A549 (cell line): ENCODE results near the gene ALG8. TPM values are rescaled to one million over a fixed set of nuclear protein-coding genes. Genes with fewer than 3 reads are reported as not detected.

Experiments used
- ATAC-seq, 2 experiments: fragments of 200-7000 bp in 1 of 2; fragments of >200 bp in 1 of 2; cut with Nextera tagmentation in 1 of 2; cut with Tn5 transposase in 1 of 2; 3 replicates each; pipeline versions ENCODE4 v1.8.0 to v1.9.1; 2018 to 2020; ENCODE audit warnings: mild to moderate bottlenecking in 1 of 2, moderate library complexity in 1 of 2
- CTCF ChIA-PET: fragments of 300-600 bp; sonication (Branson Sonifier 250); formaldehyde crosslinking; extraction: SDS; loops from one replicate; lab custom pipeline; 2021; ENCODE audit warnings: antibody characterized with exemption, inconsistent platforms; lab: Yijun Ruan, JAX
- POLR2A ChIA-PET: fragments of 350-600 bp; formaldehyde crosslinking; extraction: SDS; loops from one replicate; lab custom pipeline; 2021; ENCODE audit warnings: antibody characterized with exemption, inconsistent platforms; lab: Yijun Ruan, JAX
- DNase-seq, 2 experiments: peaks; one replicate each; pipeline versions ENCODE4 v3.0.0 to v3.0.0-alpha.2; 2011 to 2016; ENCODE audit warnings: low read depth in 1 of 2, low spot score in 1 of 2
- FAIRE-seq: peaks from 2 replicates; lab custom pipeline; 2011; peaks lifted over from hg19 to GRCh38; lab: Jason Lieb, UNC
- H3K27ac ChIP-seq, 2 experiments: fragments of >200 bp; sonication (Bioruptor Twin); formaldehyde crosslinking; 3 replicates each; pipeline ENCODE4 v1.5.1; 2016 to 2017
- H3K4me1 ChIP-seq: fragments of >200 bp; sonication (Bioruptor Twin); formaldehyde crosslinking; 3 replicates; pipeline ENCODE4 v1.6.1; 2016
- H3K4me2 ChIP-seq: fragments of >200 bp; sonication (Bioruptor Twin); formaldehyde crosslinking; 3 replicates; pipeline ENCODE4 v1.6.1; 2016
- H3K4me3 ChIP-seq: fragments of >200 bp; sonication (Bioruptor Twin); formaldehyde crosslinking; 3 replicates; pipeline ENCODE4 v1.5.1; 2016
- H3K9me3 ChIP-seq: fragments of >200 bp; sonication (Bioruptor Twin); formaldehyde crosslinking; 3 replicates; pipeline ENCODE4 v1.6.1; 2016
- BHLHE40 ChIP-seq: IDR thresholded peaks from 2 replicates; pipeline ENCODE4 v1.6.1; 2012; ENCODE audit warnings: low read depth, low read length, inconsistent platforms
- CBX2 ChIP-seq: fragments of 200-600 bp; sonication (generic); IDR thresholded peaks from 2 replicates; pipeline ENCODE4 v1.6.1; 2016; ENCODE audit warnings: low read depth, mild to moderate bottlenecking, borderline replicate concordance
- E2F6 ChIP-seq: IDR thresholded peaks from 2 replicates; pipeline ENCODE4 v1.6.1; 2012; ENCODE audit warnings: low read depth, borderline replicate concordance
- EHF ChIP-seq: fragments of 250-450 bp; sonication (Bioruptor Pico); IDR thresholded peaks from 2 replicates; pipeline ENCODE4 v1.5.0; 2020; ENCODE audit warnings: mild to moderate bottlenecking
- EHMT2 ChIP-seq: fragments of 200-600 bp; sonication (generic); IDR thresholded peaks from 2 replicates; pipeline ENCODE4 v1.6.1; 2016; ENCODE audit warnings: antibody characterized with exemption, low read depth, mild to moderate bottlenecking, moderate library complexity
- FOXS1 ChIP-seq: fragments of 250-450 bp; sonication (Bioruptor Pico); IDR thresholded peaks from 2 replicates; pipeline ENCODE4 v1.5.0; 2020; ENCODE audit warnings: mild to moderate bottlenecking, moderate library complexity
- HES2 ChIP-seq: fragments of >200 bp; sonication (Bioruptor Twin); formaldehyde crosslinking; IDR thresholded peaks from 2 replicates; pipeline ENCODE4 v1.6.1; 2016
- HOXB13 ChIP-seq: fragments of 250-450 bp; sonication (Bioruptor Pico); IDR thresholded peaks from 2 replicates; pipeline ENCODE4 v1.5.0; 2020; ENCODE audit warnings: low read depth, mild to moderate bottlenecking, moderate library complexity
- JUN ChIP-seq, 2 experiments: fragments of >200 bp; sonication (Bioruptor Twin); formaldehyde crosslinking; IDR thresholded peaks; 2 replicates in 1 of 2; 3 replicates in 1 of 2; pipeline ENCODE4 v1.6.1; 2016 to 2017
- JUNB ChIP-seq: fragments of >200 bp; sonication (Bioruptor Twin); formaldehyde crosslinking; IDR thresholded peaks from 2 replicates; pipeline ENCODE4 v1.6.1; 2016
- MAZ ChIP-seq: fragments of 150-350 bp; IDR thresholded peaks from 2 replicates; pipeline ENCODE4 v1.6.1; 2014; ENCODE audit warnings: antibody characterized with exemption, low read depth, low read length, borderline replicate concordance
- POLR2AphosphoS2 ChIP-seq: conservative IDR thresholded peaks from 2 replicates; pipeline ENCODE4 v1.6.1; 2012; ENCODE audit warnings: low read length, improper control_type of control experiment, inconsistent platforms
- RARB ChIP-seq: fragments of 250-450 bp; sonication (Bioruptor Pico); IDR thresholded peaks from 2 replicates; pipeline ENCODE4 v1.8.0; 2021; ENCODE audit warnings: mild to moderate bottlenecking, moderate library complexity
- TFCP2L1 ChIP-seq: fragments of 250-450 bp; sonication (Bioruptor Pico); IDR thresholded peaks from 2 replicates; pipeline ENCODE4 v1.5.0; 2021; ENCODE audit warnings: mild to moderate bottlenecking
- TP53 ChIP-seq: fragments of 250-450 bp; sonication (Bioruptor Pico); IDR thresholded peaks from 2 replicates; pipeline ENCODE4 v1.5.0; 2021; ENCODE audit warnings: mild to moderate bottlenecking, moderate library complexity
- USF2 ChIP-seq: fragments of 450-650 bp; IDR thresholded peaks from 2 replicates; pipeline ENCODE4 v1.6.1; 2014; ENCODE audit warnings: antibody characterized with exemption
- ZFP36 ChIP-seq: fragments of 450-650 bp; IDR thresholded peaks from 2 replicates; pipeline ENCODE4 v1.6.1; 2014; ENCODE audit warnings: borderline replicate concordance; ENCODE audit not compliant: partially characterized antibody
- WGBS: methylation state at CpG from one replicate; pipeline ENCODE4 v1.1.6; 2017; ENCODE audit errors: missing lambda C conversion rate; 5-methylcytosine and 5-hydroxymethylcytosine counted together
- polyA plus RNA-seq, 4 experiments: library from polyadenylated mRNA; depleted of rRNA in 3 of 4; stranded (reverse); fragments of >200 nt; fragmentation: RNase III in 1 of 4; extraction: RNeasy Plus Mini Kit Qiagen cat#74134 plus additional on column Dnase treatment in 1 of 4; gene quantifications; 2 replicates in 3 of 4; 3 replicates in 1 of 4; pipeline ENCODE4 v1.2.3, GENCODE V29; 2011 to 2017
- TF ChIP-seq, protein P1 (sequence below): fragments of 200-600 bp; sonication (generic); IDR thresholded peaks from 2 replicates; pipeline ENCODE4 v1.6.1; 2016; ENCODE audit warnings: antibody characterized with exemption, mild to moderate bottlenecking, moderate library complexity
- TF ChIP-seq, protein P2 (sequence below): fragments of 150-350 bp; IDR thresholded peaks from 2 replicates; pipeline ENCODE4 v1.6.1; 2014; ENCODE audit warnings: low read depth, mild to moderate bottlenecking, low read length

Gene ALG8
- polyA plus RNA-seq, 2 of the 4 experiments (the other 2 are of a cell fraction), result 59.0 to 159 TPM

- Histone ChIP-seq H3K9me3 (no peaks in the 10 kb centered on the region), H3K4me1 (0 out of 3 replicates have a peak, but pooled peaks cover 6% of the 10 kb centered on the region)
- no peak for FAIRE-seq
- no peak for TF ChIP-seq ZFP36
- TF ChIP-seq, all 56 proteins: peak for 0
- Histone ChIP-seq H3K4me3 (no peak overlapping the region), H3K4me2 (no peak overlapping the region), H3K27ac (no peak overlapping the region)
- CTCF ChIA-PET, result interaction anchor here (2.9 to 4.4 kb wide), 2 partner anchors 10 to 414 kb away, joined by 15 to 16 read pairs; partner anchors contain the start of gene ALG8
- POLR2A ChIA-PET, result no interaction called here
- no peak for DNase-seq
- no peak for ATAC-seq
Measured at GRCh38 chr11:78150754-78151153, 11.3 kb upstream of the ALG8 start.

DNA sequence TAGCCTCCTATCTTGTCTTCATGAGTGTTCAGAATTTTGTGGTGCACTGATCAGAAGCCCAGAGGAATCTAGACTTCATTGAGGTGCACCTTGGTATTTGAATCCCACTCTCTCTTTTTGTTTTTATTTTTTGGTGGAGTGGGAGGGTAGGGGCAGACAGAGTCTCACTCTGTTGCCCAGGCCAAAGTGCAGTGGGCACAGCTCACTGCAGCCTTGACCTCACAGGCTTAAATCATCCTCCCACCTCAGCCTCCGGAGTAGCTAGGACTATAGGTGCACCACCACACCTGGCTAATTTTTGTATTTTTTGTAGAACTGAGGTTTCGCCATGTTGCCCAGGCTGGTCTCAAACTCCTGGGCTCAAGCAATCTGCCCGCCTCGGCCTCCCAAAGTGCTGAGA is 10.9 kb upstream of the ALG8 start:
- no peak overlapping the region for H3K4me3 ChIP-seq
- no peak for ATAC-seq
- WGBS, result 92% methylated on average over 4 of the region's 4 CpGs
- H3K9me3 ChIP-seq, result no peaks in the 10 kb centered on the region
- ChIA-PET POLR2A (no interaction called here), CTCF (interaction anchor here (0.8 to 4.4 kb wide), 5 partner anchors 10 to 414 kb away, joined by 3 to 16 read pairs (median 4); partner anchors contain the start of gene ALG8)
- H3K4me2 ChIP-seq, result no peak overlapping the region
- DNase-seq, result no peak
- no peak overlapping the region for H3K27ac ChIP-seq
- no peak for FAIRE-seq
- 0 out of 3 replicates have a peak, but pooled peaks cover 6% of the 10 kb centered on the region for H3K4me1 ChIP-seq
- TF ChIP-seq HOXB13 (CRISPR knock-in tag) (no peak), POLR2AphosphoS2 (no peak), HES2 (no peak), EHF (no peak), MAZ (no peak), TP53 (CRISPR knock-in tag) (no peak), EHMT2 (no peak), BHLHE40 (no peak), FOXS1 (CRISPR knock-in tag) (no peak), TFCP2L1 (CRISPR knock-in tag) (no peak), USF2 (no peak), JUN (IDR thresholded peaks at IDR 0.05) (no peak), JUNB (no peak), CBX2 (no peak), RARB (no peak), E2F6 (no peak)
- TF ChIP-seq, protein P1, sequence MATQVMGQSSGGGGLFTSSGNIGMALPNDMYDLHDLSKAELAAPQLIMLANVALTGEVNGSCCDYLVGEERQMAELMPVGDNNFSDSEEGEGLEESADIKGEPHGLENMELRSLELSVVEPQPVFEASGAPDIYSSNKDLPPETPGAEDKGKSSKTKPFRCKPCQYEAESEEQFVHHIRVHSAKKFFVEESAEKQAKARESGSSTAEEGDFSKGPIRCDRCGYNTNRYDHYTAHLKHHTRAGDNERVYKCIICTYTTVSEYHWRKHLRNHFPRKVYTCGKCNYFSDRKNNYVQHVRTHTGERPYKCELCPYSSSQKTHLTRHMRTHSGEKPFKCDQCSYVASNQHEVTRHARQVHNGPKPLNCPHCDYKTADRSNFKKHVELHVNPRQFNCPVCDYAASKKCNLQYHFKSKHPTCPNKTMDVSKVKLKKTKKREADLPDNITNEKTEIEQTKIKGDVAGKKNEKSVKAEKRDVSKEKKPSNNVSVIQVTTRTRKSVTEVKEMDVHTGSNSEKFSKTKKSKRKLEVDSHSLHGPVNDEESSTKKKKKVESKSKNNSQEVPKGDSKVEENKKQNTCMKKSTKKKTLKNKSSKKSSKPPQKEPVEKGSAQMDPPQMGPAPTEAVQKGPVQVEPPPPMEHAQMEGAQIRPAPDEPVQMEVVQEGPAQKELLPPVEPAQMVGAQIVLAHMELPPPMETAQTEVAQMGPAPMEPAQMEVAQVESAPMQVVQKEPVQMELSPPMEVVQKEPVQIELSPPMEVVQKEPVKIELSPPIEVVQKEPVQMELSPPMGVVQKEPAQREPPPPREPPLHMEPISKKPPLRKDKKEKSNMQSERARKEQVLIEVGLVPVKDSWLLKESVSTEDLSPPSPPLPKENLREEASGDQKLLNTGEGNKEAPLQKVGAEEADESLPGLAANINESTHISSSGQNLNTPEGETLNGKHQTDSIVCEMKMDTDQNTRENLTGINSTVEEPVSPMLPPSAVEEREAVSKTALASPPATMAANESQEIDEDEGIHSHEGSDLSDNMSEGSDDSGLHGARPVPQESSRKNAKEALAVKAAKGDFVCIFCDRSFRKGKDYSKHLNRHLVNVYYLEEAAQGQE, result no peak
- TF ChIP-seq, protein P2, sequence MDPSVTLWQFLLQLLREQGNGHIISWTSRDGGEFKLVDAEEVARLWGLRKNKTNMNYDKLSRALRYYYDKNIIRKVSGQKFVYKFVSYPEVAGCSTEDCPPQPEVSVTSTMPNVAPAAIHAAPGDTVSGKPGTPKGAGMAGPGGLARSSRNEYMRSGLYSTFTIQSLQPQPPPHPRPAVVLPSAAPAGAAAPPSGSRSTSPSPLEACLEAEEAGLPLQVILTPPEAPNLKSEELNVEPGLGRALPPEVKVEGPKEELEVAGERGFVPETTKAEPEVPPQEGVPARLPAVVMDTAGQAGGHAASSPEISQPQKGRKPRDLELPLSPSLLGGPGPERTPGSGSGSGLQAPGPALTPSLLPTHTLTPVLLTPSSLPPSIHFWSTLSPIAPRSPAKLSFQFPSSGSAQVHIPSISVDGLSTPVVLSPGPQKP, result no peak
